IMR-90 (cell line): ENCODE data around the gene AMOTL2. TPM values are rescaled to one million over a fixed set of nuclear protein-coding genes. Genes with fewer than 3 reads are reported as not detected.

ENCODE experiments used
- ATAC-seq: fragments of 200-7000 bp; cut with Tn5 transposase; 2 replicates; pipeline ENCODE4 v1.9.1; 2020; ENCODE audit warnings: low read depth, mild to moderate bottlenecking, moderate library complexity
- BruUV-seq: library from RNA; stranded (reverse); fragments of 400-500 nt; replicated peaks from 2 replicates; lab custom pipeline; 2021; lab: Mats Ljungman, UMichigan
- CTCF ChIA-PET: fragments of 300-600 bp; formaldehyde crosslinking; extraction: SDS; loops from one replicate; lab custom pipeline; 2021; ENCODE audit warnings: antibody characterized with exemption; lab: Yijun Ruan, JAX
- POLR2A ChIA-PET: fragments of 300-600 bp; sonication (Branson Sonifier 250); formaldehyde crosslinking; loops from one replicate; lab custom pipeline; 2022; ENCODE audit warnings: antibody characterized with exemption; ENCODE audit not compliant: unreplicated experiment; lab: Charles Lee
- DNase-seq: peaks from one replicate; pipeline ENCODE4 v3.0.0; 2013
- H2AFZ ChIP-seq: replicated peaks from 2 replicates; pipeline ENCODE3; 2013; ENCODE audit warnings: low read length, mild to moderate bottlenecking; ENCODE audit not compliant: poor library complexity
- H2AK5ac ChIP-seq: 2 replicates; pipeline ENCODE4 v1.6.1; 2013; ENCODE audit warnings: low read depth, low read length, inconsistent platforms
- H2AK9ac ChIP-seq: replicated peaks from 2 replicates; pipeline ENCODE3; 2013; ENCODE audit warnings: mild to moderate bottlenecking, low read depth, low read length, moderate library complexity; ENCODE audit not compliant: poor library complexity
- H2BK120ac ChIP-seq: 2 replicates; pipeline ENCODE4 v1.6.1; 2013; ENCODE audit warnings: low read depth, low read length, inconsistent platforms
- H2BK15ac ChIP-seq: 3 replicates; pipeline ENCODE4 v1.6.1; 2013; ENCODE audit warnings: low read depth, low read length, inconsistent platforms
- H2BK20ac ChIP-seq: 2 replicates; pipeline ENCODE4 v1.6.1; 2013; ENCODE audit warnings: low read depth, mild to moderate bottlenecking, inconsistent platforms, low read length, moderate library complexity
- H2BK5ac ChIP-seq: 2 replicates; pipeline ENCODE4 v1.6.1; 2013; ENCODE audit warnings: mild to moderate bottlenecking, low read depth, low read length, inconsistent platforms; ENCODE audit not compliant: poor library complexity, severe bottlenecking
- H3K14ac ChIP-seq: replicated peaks from 2 replicates; pipeline ENCODE4 v1.6.1; 2013; ENCODE audit warnings: low read depth, low read length, inconsistent platforms
- H3K18ac ChIP-seq: 2 replicates; pipeline ENCODE4 v1.6.1; 2013; ENCODE audit warnings: low read depth, low read length, control low read depth
- H3K23ac ChIP-seq: 2 replicates; pipeline ENCODE4 v1.6.1; 2013; ENCODE audit warnings: low read depth, low read length, inconsistent platforms
- H3K27ac ChIP-seq: 2 replicates; pipeline ENCODE4 v1.5.1; 2013; ENCODE audit warnings: mild to moderate bottlenecking, control low read depth, low read length; ENCODE audit not compliant: insufficient read depth
- H3K27me3 ChIP-seq: 2 replicates; pipeline ENCODE4 v1.6.1; 2013; ENCODE audit warnings: low read length; ENCODE audit not compliant: control insufficient read depth, insufficient read depth
- H3K36me3 ChIP-seq: 2 replicates; pipeline ENCODE4 v1.6.1; 2013; ENCODE audit warnings: low read length, mixed read lengths; ENCODE audit not compliant: control insufficient read depth, insufficient read depth
- H3K4ac ChIP-seq: 2 replicates; pipeline ENCODE4 v1.6.1; 2013; ENCODE audit warnings: low read depth, low read length, inconsistent platforms
- H3K4me1 ChIP-seq: 2 replicates; pipeline ENCODE4 v1.6.1; 2013; ENCODE audit warnings: low read length, mixed read lengths; ENCODE audit not compliant: control insufficient read depth, insufficient read depth
- H3K4me2 ChIP-seq: 2 replicates; pipeline ENCODE4 v1.6.1; 2013; ENCODE audit warnings: low read depth, mild to moderate bottlenecking, control low read depth, low read length, moderate library complexity
- H3K4me3 ChIP-seq: 2 replicates; pipeline ENCODE4 v1.5.1; 2013; ENCODE audit warnings: low read depth, mild to moderate bottlenecking, control low read depth, low read length, moderate library complexity; ENCODE audit not compliant: insufficient read depth
- H3K56ac ChIP-seq: 2 replicates; pipeline ENCODE4 v1.6.1; 2013; ENCODE audit warnings: low read length, inconsistent platforms; ENCODE audit not compliant: insufficient read depth; ENCODE audit errors: extremely low read depth
- H3K79me1 ChIP-seq, 2 experiments: 2 replicates each; pipeline ENCODE4 v1.6.1; 2013; ENCODE audit warnings: low read length in 2 of 2, inconsistent platforms in 1 of 2, low read depth in 1 of 2
- H3K9ac ChIP-seq: 2 replicates; pipeline ENCODE4 v1.6.1; 2013; ENCODE audit warnings: low read depth, low read length, control low read depth
- H3K9me1 ChIP-seq: 2 replicates; pipeline ENCODE4 v1.6.1; 2013; ENCODE audit warnings: low read length, inconsistent platforms; ENCODE audit not compliant: insufficient read depth
- H3K9me3 ChIP-seq: 2 replicates; pipeline ENCODE4 v1.6.1; 2013; ENCODE audit warnings: low read length; ENCODE audit not compliant: control insufficient read depth, insufficient read depth
- H4K20me1 ChIP-seq: 2 replicates; pipeline ENCODE4 v1.6.1; 2013; ENCODE audit warnings: low read length, inconsistent platforms; ENCODE audit not compliant: insufficient read depth
- H4K5ac ChIP-seq: 2 replicates; pipeline ENCODE4 v1.6.1; 2013; ENCODE audit warnings: mild to moderate bottlenecking, low read depth, low read length, control low read depth
- H4K8ac ChIP-seq, 2 experiments: 2 replicates each; pipeline ENCODE4 v1.6.1; 2013; ENCODE audit warnings: low read depth in 2 of 2, low read length in 2 of 2, control low read depth in 1 of 2, inconsistent platforms in 1 of 2
- H4K91ac ChIP-seq: 2 replicates; pipeline ENCODE4 v1.6.1; 2013; ENCODE audit warnings: low read depth, low read length, inconsistent platforms; ENCODE audit not compliant: insufficient read depth
- BHLHE40 ChIP-seq: fragments of 150-350 bp; IDR thresholded peaks from 2 replicates; pipeline ENCODE4 v1.6.1; 2016; ENCODE audit warnings: mild to moderate bottlenecking, low read depth, low read length
- CEBPB ChIP-seq: IDR thresholded peaks from 2 replicates; pipeline ENCODE4 v1.6.1; 2012; ENCODE audit warnings: low read depth, low read length, improper control_type of control experiment
- CHD1 ChIP-seq: IDR thresholded peaks from 2 replicates; pipeline ENCODE4 v1.6.1; 2012; ENCODE audit warnings: low read depth, low read length, improper control_type of control experiment
- RAD21 ChIP-seq: IDR thresholded peaks from 2 replicates; pipeline ENCODE4 v1.6.1; 2012; ENCODE audit warnings: low read length, improper control_type of control experiment
- WGBS, 2 experiments: methylation state at CpG; one replicate each; pipeline versions ENCODE4 v1.1.5 to v1.1.7; 2013; ENCODE audit warnings: missing lambda C conversion rate in 2 of 2; ENCODE audit not compliant: insufficient read length in 1 of 2; ENCODE audit errors: extremely low coverage in 2 of 2; 5-methylcytosine and 5-hydroxymethylcytosine counted together
- dilution Hi-C: fragments of 300-500 bp; cut with HindIII; formaldehyde crosslinking; loops from one replicate; pipeline ENCODE4 v1.14.3; 2018; ENCODE audit warnings: low sequenced_read_pairs; ENCODE audit not compliant: unreplicated experiment
- in situ Hi-C: fragments of 300-500 bp; cut with MboI; formaldehyde crosslinking; loops from 3 replicates; pipeline ENCODE4 v1.14.3; 2019; ENCODE audit warnings: low sequenced_read_pairs, inconsistent platforms, mixed read lengths
- intact Hi-C: fragments of 100-400 bp; cut with micrococcal nuclease; formaldehyde crosslinking; loops from 2 replicates; pipeline ENCODE4 v1.10.0; 2022
- polyA plus RNA-seq, 3 experiments: library from polyadenylated mRNA; depleted of rRNA; stranded (reverse); fragments of >200 nt; gene quantifications; 2 replicates each; pipeline ENCODE4 v1.2.3, GENCODE V29; 2012; ENCODE audit warnings: low replicate concordance in 1 of 3
- total RNA-seq: library from RNA; depleted of rRNA; stranded (reverse); fragments of >200 nt; gene quantifications from 2 replicates; pipeline ENCODE4 v1.2.3, GENCODE V29; 2012

AMOTL2 gene
- total and polyA plus RNA-seq, 2 of the 4 experiments (the other 2 are of a cell fraction), result 162 to 176 TPM

DNA sequence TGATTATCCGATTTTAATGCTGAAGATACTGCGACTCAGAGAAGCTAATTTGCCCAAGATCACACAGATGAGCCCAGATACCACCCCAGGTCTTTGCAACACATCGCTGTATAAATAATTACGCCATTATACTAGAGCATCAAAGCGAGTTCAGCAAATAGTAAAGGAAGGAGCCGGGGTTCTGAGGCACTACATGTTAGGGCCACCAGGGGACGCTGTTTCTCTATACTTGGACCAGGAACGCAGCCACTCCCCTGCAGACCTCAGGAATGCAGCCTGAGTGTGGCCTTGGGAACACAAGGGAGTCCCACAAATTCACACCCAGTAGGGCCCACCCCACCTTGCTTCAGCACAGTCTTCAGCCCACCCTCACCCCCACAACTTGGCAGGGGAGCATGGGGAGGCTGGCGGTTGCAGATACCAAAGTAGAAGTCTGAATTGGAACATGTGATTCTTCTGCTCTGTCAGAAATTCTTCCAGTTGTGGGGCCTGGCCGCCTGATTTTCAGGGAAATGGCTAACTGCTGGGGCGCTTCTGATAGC lies 65.8 kb downstream of the AMOTL2 start (continued):
- TF ChIP-seq BHLHE40 (no peak), CHD1 (peak; percentile 21; the same call in 1 of the 2 replicates)

DNA sequence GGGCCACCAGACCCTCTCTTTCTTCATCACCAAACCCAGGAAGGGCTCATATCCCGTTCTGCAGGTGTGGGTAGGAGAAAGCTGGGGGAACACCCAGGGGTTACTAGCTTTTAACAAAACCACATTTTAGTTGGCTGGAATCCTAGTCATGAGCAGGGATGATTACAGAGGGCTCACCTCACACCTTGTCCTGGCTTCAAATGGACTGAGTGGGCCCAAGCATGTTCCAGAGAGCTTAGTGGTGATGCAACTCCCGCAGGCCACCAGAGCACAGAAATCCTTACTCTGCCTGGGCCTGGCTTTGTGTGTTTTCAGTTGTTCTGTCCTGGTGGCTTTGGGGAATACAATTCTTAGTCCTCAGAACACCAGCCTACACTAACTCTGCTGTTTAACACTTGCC lies 66.8 kb downstream of the AMOTL2 start:
- DNase-seq (no peak), ATAC-seq (no peak)
- TF ChIP-seq CEBPB, result peak; percentile 48
- TF ChIP-seq CHD1, result no peak
- TF ChIP-seq RAD21, result no peak
- ChIA-PET POLR2A (no interaction called here), CTCF (interaction anchor here (1.0 to 3.2 kb wide), 4 partner anchors 78 to 186 kb away, joined by 3 to 38 read pairs (median 6); no protein-coding TSS in a partner anchor)
- Histone ChIP-seq H3K27ac (no peak overlapping the region), H3K9me1 (peaks cover 14% of the 10 kb centered on the region), H3K56ac (no peak overlapping the region), H3K4me2 (no peak overlapping the region), H2AK5ac (no peak overlapping the region), H3K4me3 (no peak overlapping the region), H4K8ac (no peak overlapping the region), H2AK9ac (peak overlapping the region; percentile 15), H3K18ac (no peak overlapping the region), H3K36me3 (no peaks in the 10 kb centered on the region), H3K14ac (no peak overlapping the region), H3K4ac (no peak overlapping the region), H4K91ac (no peak overlapping the region), H4K5ac (no peak overlapping the region), H2BK5ac (no peak overlapping the region), H2AFZ (peak overlapping the region; percentile 45), H3K79me1 (peaks cover 2 to 36% of the 10 kb centered on the region in 2 experiments; a peak in 3 of 4 replicates), H2BK20ac (peak overlapping the region; percentile 0; the same call in 1 of the 2 replicates), H3K23ac (no peak overlapping the region), H2BK120ac (no peak overlapping the region), H3K4me1 (peaks cover 26% of the 10 kb centered on the region), H3K9me3 (no peaks in the 10 kb centered on the region), H2BK15ac (peak overlapping the region; percentile 97; the same call in 1 of the 3 replicates), H3K9ac (no peak overlapping the region), H3K27me3 (no peaks in the 10 kb centered on the region), H4K20me1 (no peaks in the 10 kb centered on the region)
- no TSS peak for BruUV-seq
- intact Hi-C loops, result no loop called here
- in situ Hi-C loops, result loop anchor here (5.0 to 10.0 kb wide), 3 partner anchors 95 to 373 kb away; no protein-coding TSS in a partner anchor
- WGBS, 2 experiments, result no CpG with 5 or more reads among the region's 2 CpGs
- dilution Hi-C loops, result no loop called here
